Liver (tissue), 9 donors: ENCODE results near the gene MDGA2. TPM values are rescaled to one million over a fixed set of nuclear protein-coding genes. Genes with fewer than 3 reads are reported as not detected.

Source experiments
- DNase-seq: peaks from one replicate; pipeline ENCODE4 v3.0.0-alpha.2; 2017; ENCODE audit warnings: low spot score
- H3K27ac ChIP-seq, 2 donors: one replicate each; pipeline ENCODE4 v1.7.0; 2013; ENCODE audit warnings: inconsistent platforms in 2 of 2, low read length in 2 of 2, control low read depth in 1 of 2, low read depth in 1 of 2, mild to moderate bottlenecking in 1 of 2
- H3K27me3 ChIP-seq, 4 donors: one replicate each; pipeline versions ENCODE4 v1.6.1 to v1.7.0; 2013; ENCODE audit warnings: low read length in 3 of 4, inconsistent platforms in 1 of 4, mild to moderate bottlenecking in 1 of 4, moderate library complexity in 1 of 4; ENCODE audit not compliant: control insufficient read depth in 4 of 4, insufficient read depth in 4 of 4
- H3K36me3 ChIP-seq, 4 donors: one replicate each; pipeline versions ENCODE4 v1.6.1 to v1.7.0; 2013; ENCODE audit warnings: low read length in 3 of 4, mild to moderate bottlenecking in 3 of 4, low read depth in 1 of 4, moderate library complexity in 1 of 4; ENCODE audit not compliant: control insufficient read depth in 4 of 4, insufficient read depth in 3 of 4
- H3K4me1 ChIP-seq, 4 donors: one replicate each; pipeline versions ENCODE4 v1.6.1 to v1.7.0; 2013; ENCODE audit warnings: low read length in 3 of 4, mild to moderate bottlenecking in 3 of 4, moderate library complexity in 1 of 4; ENCODE audit not compliant: control insufficient read depth in 4 of 4, insufficient read depth in 4 of 4
- H3K4me3 ChIP-seq, 3 donors: one replicate each; pipeline versions ENCODE4 v1.6.1 to v1.7.0; 2013; ENCODE audit warnings: low read length in 3 of 3, control low read depth in 1 of 3, low read depth in 1 of 3, mild to moderate bottlenecking in 1 of 3
- H3K9ac ChIP-seq, 2 donors: one replicate each; pipeline ENCODE4 v1.7.0; 2013; ENCODE audit warnings: low read length in 2 of 2, mild to moderate bottlenecking in 2 of 2, moderate library complexity in 2 of 2, control low read depth in 1 of 2, low read depth in 1 of 2
- H3K9me3 ChIP-seq, 4 donors: one replicate each; pipeline versions ENCODE4 v1.6.1 to v1.7.0; 2013; ENCODE audit warnings: low read length in 3 of 4; ENCODE audit not compliant: control insufficient read depth in 4 of 4
- FOXA2 ChIP-seq: IDR thresholded peaks from 2 replicates; pipeline ENCODE4 v1.6.1; 2016; ENCODE audit warnings: antibody characterized with exemption
- GABPA ChIP-seq, 2 donors: IDR thresholded peaks in 1 of 2; conservative IDR thresholded peaks in 1 of 2; 2 replicates each; pipeline ENCODE4 v1.6.1; 2016; ENCODE audit warnings: antibody characterized with exemption in 2 of 2, mild to moderate bottlenecking in 1 of 2, moderate library complexity in 1 of 2
- HNF4A ChIP-seq, 2 donors: conservative IDR thresholded peaks; 2 replicates each; pipeline ENCODE4 v1.6.1; 2016; ENCODE audit warnings: antibody characterized with exemption in 2 of 2, mild to moderate bottlenecking in 2 of 2
- HNF4G ChIP-seq: IDR thresholded peaks from 2 replicates; pipeline ENCODE4 v1.6.1; 2016; ENCODE audit warnings: antibody characterized with exemption
- JUND ChIP-seq, 2 donors: IDR thresholded peaks; 2 replicates each; pipeline ENCODE4 v1.6.1; 2016; ENCODE audit warnings: antibody characterized with exemption in 2 of 2
- MAX ChIP-seq: IDR thresholded peaks from 2 replicates; pipeline ENCODE4 v1.6.1; 2016; ENCODE audit warnings: antibody characterized with exemption
- RAD21 ChIP-seq, 2 donors: IDR thresholded peaks; 2 replicates each; pipeline ENCODE4 v1.6.1; 2016; ENCODE audit warnings: antibody characterized with exemption in 2 of 2, mild to moderate bottlenecking in 2 of 2
- RXRA ChIP-seq, 2 donors: IDR thresholded peaks; 2 replicates each; pipeline ENCODE4 v1.6.1; 2017 to 2018; ENCODE audit warnings: antibody characterized with exemption in 2 of 2, mild to moderate bottlenecking in 1 of 2
- SP1 ChIP-seq: IDR thresholded peaks from 2 replicates; pipeline ENCODE4 v1.6.1; 2018; ENCODE audit warnings: antibody characterized with exemption, mild to moderate bottlenecking
- TAF1 ChIP-seq: conservative IDR thresholded peaks from 2 replicates; pipeline ENCODE4 v1.6.1; 2016; ENCODE audit warnings: antibody characterized with exemption, mild to moderate bottlenecking
- ZBTB33 ChIP-seq: IDR thresholded peaks from 2 replicates; pipeline ENCODE4 v1.6.1; 2016; ENCODE audit warnings: antibody characterized with exemption
- WGBS: extraction: QIAGEN DNeasy Blood & Tissue Kit; methylation state at CpG from one replicate; pipeline ENCODE4 v1.1.7; 2013; 5-methylcytosine and 5-hydroxymethylcytosine counted together
- polyA plus RNA-seq, 2 donors: library from polyadenylated mRNA; stranded (reverse) in 1 of 2; unstranded in 1 of 2; fragments of 200-250 nt in 1 of 2; fragments of >200 nt in 1 of 2; fragmentation: Nextera tagmentation in 1 of 2; extraction: Ambion mirVana in 1 of 2; gene quantifications; one replicate each; pipeline versions ENCODE4 v1.2.1 to v1.2.3, GENCODE V29; 2013 to 2015
- total RNA-seq, 2 donors: library from RNA; depleted of rRNA; stranded (reverse); fragments of >200 nt; gene quantifications; one replicate each; pipeline ENCODE4 v1.2.3, GENCODE V29; 2014
- TF ChIP-seq, protein P1 (sequence below): IDR thresholded peaks from 2 replicates; pipeline ENCODE4 v1.6.1; 2016; ENCODE audit warnings: antibody characterized with exemption
- TF ChIP-seq, protein P2 (sequence below): IDR thresholded peaks from 2 replicates; pipeline ENCODE4 v1.6.1; 2016; ENCODE audit warnings: antibody characterized with exemption, mild to moderate bottlenecking
- donor health status: healthy.
- donor health status: healthy.
- donor health status: healthy.
- donor health status: healthy.
- donor health status: healthy.

Gene MDGA2
- total and polyA plus RNA-seq, 4 donors: 0.05 to 0.33 (median 0.19) TPM

- Histone ChIP-seq H3K9ac (no peak overlapping the region), H3K4me3 (no peak overlapping the region), H3K9me3 (no peaks in the 10 kb centered on the region), H3K27me3 (no peaks in the 10 kb centered on the region), H3K36me3 (no peaks in the 10 kb centered on the region), H3K4me1 (no peaks in the 10 kb centered on the region), H3K27ac (no peak overlapping the region)
- WGBS: 25% methylated on average over 2 of the region's 2 CpGs
- no peak for TF ChIP-seq GABPA (IDR thresholded peaks at IDR 0.05 in 1 of 2, conservative IDR thresholded peaks at IDR 0.05 in 1 of 2)
- TF ChIP-seq MAX: no peak
- no peak for DNase-seq
Measured at GRCh38 chr14:47705683-47706082, 30.3 kb upstream of the MDGA2 start.

DNA sequence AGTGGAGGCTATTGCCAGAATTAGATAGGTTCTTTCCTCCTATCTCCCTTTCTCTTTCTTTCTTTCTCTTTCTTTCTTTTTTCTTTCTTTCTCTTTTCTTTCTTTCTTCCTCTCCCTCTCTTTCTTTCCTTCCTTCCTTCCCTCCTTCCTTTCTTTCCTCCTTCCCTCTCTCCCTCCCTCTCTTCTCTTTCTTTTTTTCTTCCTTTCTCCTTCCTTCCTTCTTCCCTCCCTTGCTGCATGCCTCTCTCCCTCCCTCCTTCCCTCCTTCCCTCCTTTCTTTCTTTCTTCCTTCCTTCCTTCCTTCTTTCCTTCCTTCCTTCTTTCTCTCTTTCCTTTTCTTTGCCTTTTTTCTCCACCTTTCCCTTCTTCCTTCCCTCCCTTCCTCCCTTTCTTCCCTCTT is 16.4 kb upstream of the MDGA2 start:
- no peak overlapping the region for H3K27ac ChIP-seq
- H3K4me3 ChIP-seq: no peak overlapping the region
- no peaks in the 10 kb centered on the region for H3K9me3 ChIP-seq
- no peaks in the 10 kb centered on the region for H3K4me1 ChIP-seq
- H3K36me3 ChIP-seq: no peaks in the 10 kb centered on the region
- no peak for TF ChIP-seq RXRA (IDR thresholded peaks at IDR 0.05)
- TF ChIP-seq FOXA2: no peak
- TF ChIP-seq HNF4A (conservative IDR thresholded peaks at IDR 0.05): no peak
- TF ChIP-seq TAF1: no peak
- TF ChIP-seq SP1: no peak
- TF ChIP-seq ZBTB33: no peak
- H3K9ac ChIP-seq: no peak overlapping the region
- no peak for DNase-seq
- H3K27me3 ChIP-seq: no peaks in the 10 kb centered on the region

- WGBS: 19% methylated on average over 1 of the region's 1 CpG
Measured at GRCh38 chr14:47678993-47679392, 3.6 kb upstream of the MDGA2 start.

More at GRCh38 chr14:47678993-47679392, 3.6 kb upstream of the MDGA2 start:
- H3K27me3 ChIP-seq: peaks cover 0 to 18% (median 7%) of the 10 kb centered on the region in 4 donors
- H3K4me1 ChIP-seq: peaks cover 9 to 17% (median 12%) of the 10 kb centered on the region in 4 donors
- H3K9ac ChIP-seq: no peak overlapping the region
- no peaks in the 10 kb centered on the region for H3K36me3 ChIP-seq
- TF ChIP-seq SP1 (no peak), FOXA2 (no peak), RAD21 (IDR thresholded peaks at IDR 0.05) (no peak), MAX (no peak), JUND (IDR thresholded peaks at IDR 0.05) (no peak), ZBTB33 (no peak), TAF1 (no peak), HNF4G (no peak), HNF4A (conservative IDR thresholded peaks at IDR 0.05) (no peak), GABPA (IDR thresholded peaks at IDR 0.05 in 1 of 2, conservative IDR thresholded peaks at IDR 0.05 in 1 of 2) (no peak)
- TF ChIP-seq, protein P1, sequence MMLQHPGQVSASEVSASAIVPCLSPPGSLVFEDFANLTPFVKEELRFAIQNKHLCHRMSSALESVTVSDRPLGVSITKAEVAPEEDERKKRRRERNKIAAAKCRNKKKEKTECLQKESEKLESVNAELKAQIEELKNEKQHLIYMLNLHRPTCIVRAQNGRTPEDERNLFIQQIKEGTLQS: no peak
- TF ChIP-seq, protein P2, sequence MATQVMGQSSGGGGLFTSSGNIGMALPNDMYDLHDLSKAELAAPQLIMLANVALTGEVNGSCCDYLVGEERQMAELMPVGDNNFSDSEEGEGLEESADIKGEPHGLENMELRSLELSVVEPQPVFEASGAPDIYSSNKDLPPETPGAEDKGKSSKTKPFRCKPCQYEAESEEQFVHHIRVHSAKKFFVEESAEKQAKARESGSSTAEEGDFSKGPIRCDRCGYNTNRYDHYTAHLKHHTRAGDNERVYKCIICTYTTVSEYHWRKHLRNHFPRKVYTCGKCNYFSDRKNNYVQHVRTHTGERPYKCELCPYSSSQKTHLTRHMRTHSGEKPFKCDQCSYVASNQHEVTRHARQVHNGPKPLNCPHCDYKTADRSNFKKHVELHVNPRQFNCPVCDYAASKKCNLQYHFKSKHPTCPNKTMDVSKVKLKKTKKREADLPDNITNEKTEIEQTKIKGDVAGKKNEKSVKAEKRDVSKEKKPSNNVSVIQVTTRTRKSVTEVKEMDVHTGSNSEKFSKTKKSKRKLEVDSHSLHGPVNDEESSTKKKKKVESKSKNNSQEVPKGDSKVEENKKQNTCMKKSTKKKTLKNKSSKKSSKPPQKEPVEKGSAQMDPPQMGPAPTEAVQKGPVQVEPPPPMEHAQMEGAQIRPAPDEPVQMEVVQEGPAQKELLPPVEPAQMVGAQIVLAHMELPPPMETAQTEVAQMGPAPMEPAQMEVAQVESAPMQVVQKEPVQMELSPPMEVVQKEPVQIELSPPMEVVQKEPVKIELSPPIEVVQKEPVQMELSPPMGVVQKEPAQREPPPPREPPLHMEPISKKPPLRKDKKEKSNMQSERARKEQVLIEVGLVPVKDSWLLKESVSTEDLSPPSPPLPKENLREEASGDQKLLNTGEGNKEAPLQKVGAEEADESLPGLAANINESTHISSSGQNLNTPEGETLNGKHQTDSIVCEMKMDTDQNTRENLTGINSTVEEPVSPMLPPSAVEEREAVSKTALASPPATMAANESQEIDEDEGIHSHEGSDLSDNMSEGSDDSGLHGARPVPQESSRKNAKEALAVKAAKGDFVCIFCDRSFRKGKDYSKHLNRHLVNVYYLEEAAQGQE: no peak
- no peaks in the 10 kb centered on the region for H3K9me3 ChIP-seq
- no peak overlapping the region for H3K27ac ChIP-seq
- no peak for DNase-seq
- H3K4me3 ChIP-seq: no peak overlapping the region
